Activated T-cell treated with anti-CD3 and anti-CD28 coated beads, Interleukin-2, amount 50 U/mL, for 72 hours (primary cell): ENCODE measurements around the gene ZG16. TPM values are rescaled to one million over a fixed set of nuclear protein-coding genes. Genes with fewer than 3 reads are reported as not detected.
"Not testable (repeated sequence)": the region's sequence is repeated elsewhere in the genome, so short reads cannot be mapped to it uniquely, and the experiment has no call there.

Experiments used
- ATAC-seq, 2 donors: fragments of 150-1000 bp; cut with Tn5 transposase; replicated peaks in 1 of 2; 2 replicates each; pipeline ENCODE4 v1.10.0; 2021; ENCODE audit warnings: moderate library complexity in 2 of 2, mild to moderate bottlenecking in 1 of 2
- DNase-seq, 2 donors: peaks; one replicate each; pipeline ENCODE4 v3.0.0; 2021 to 2022; ENCODE audit warnings: mixed read lengths in 1 of 2
- H3K27ac Mint-ChIP-seq: one replicate; pipeline ENCODE4 v1.8.0; 2022; ENCODE audit warnings: mild to moderate bottlenecking, moderate library complexity, mixed read lengths
- H3K27me3 Mint-ChIP-seq: one replicate; pipeline ENCODE4 v1.8.0; 2022; ENCODE audit warnings: low read depth, mixed read lengths
- H3K36me3 Mint-ChIP-seq, 2 donors: one replicate each; pipeline ENCODE4 v1.8.0; 2022; ENCODE audit warnings: mixed read lengths in 2 of 2, mild to moderate bottlenecking in 1 of 2; ENCODE audit not compliant: insufficient read depth in 2 of 2
- H3K4me1 Mint-ChIP-seq: one replicate; pipeline ENCODE4 v1.8.0; 2022; ENCODE audit warnings: low read depth, mixed read lengths
- H3K4me3 Mint-ChIP-seq, 2 donors: one replicate each; pipeline ENCODE4 v1.8.0; 2022; ENCODE audit warnings: mild to moderate bottlenecking in 2 of 2, mixed read lengths in 2 of 2, moderate library complexity in 2 of 2
- H3K9me3 Mint-ChIP-seq, 2 donors: one replicate each; pipeline ENCODE4 v1.8.0; 2022; ENCODE audit warnings: mixed read lengths in 2 of 2
- total RNA-seq, 2 donors: library from RNA; stranded (reverse); gene quantifications; one replicate each; pipeline ENCODE4 v1.2.3, GENCODE V29; 2022

The ZG16 gene
- total RNA-seq, 2 donors from 2014 or later = not detected

GRCh38 chr16:29783094-29783953 lies 5.3 kb downstream of the ZG16 start:
- peaks cover 23% of the 10 kb centered on the region for H3K4me1 Mint-ChIP-seq
- H3K36me3 Mint-ChIP-seq, H3K4me3 Mint-ChIP-seq, ATAC-seq, H3K27me3 Mint-ChIP-seq, H3K27ac Mint-ChIP-seq, DNase-seq, H3K9me3 Mint-ChIP-seq: not testable (repeated sequence)

DNA sequence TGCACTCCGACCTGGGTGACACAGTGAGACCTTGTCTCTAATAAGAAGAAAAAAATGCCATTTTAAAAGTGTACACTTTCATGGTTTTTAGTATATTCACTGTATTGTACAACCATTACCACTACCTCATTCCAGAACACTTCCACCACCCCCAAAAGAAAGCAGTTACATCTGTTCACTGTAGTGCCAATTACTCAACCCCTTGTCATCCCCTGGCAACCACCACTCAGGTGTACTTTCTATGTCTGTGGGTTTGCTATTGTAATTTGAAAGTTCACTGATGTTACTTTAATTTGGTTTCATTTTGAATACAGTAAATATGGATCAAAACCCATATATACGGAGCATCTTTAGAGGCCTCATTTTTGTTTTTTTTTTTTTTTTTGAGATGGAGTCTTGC lies 6.1 kb downstream of the ZG16 start:
- no peaks in the 10 kb centered on the region for H3K9me3 Mint-ChIP-seq
- peaks cover 23% of the 10 kb centered on the region for H3K4me1 Mint-ChIP-seq
- peak overlapping the region; percentile 45 to 67 for H3K4me3 Mint-ChIP-seq
- no peak overlapping the region for H3K27ac Mint-ChIP-seq
- ATAC-seq = peak; percentile 91 to 96
- peak; percentile 43 to 66 for DNase-seq
- H3K36me3 Mint-ChIP-seq = no peaks in the 10 kb centered on the region
- H3K27me3 Mint-ChIP-seq = no peaks in the 10 kb centered on the region

DNA sequence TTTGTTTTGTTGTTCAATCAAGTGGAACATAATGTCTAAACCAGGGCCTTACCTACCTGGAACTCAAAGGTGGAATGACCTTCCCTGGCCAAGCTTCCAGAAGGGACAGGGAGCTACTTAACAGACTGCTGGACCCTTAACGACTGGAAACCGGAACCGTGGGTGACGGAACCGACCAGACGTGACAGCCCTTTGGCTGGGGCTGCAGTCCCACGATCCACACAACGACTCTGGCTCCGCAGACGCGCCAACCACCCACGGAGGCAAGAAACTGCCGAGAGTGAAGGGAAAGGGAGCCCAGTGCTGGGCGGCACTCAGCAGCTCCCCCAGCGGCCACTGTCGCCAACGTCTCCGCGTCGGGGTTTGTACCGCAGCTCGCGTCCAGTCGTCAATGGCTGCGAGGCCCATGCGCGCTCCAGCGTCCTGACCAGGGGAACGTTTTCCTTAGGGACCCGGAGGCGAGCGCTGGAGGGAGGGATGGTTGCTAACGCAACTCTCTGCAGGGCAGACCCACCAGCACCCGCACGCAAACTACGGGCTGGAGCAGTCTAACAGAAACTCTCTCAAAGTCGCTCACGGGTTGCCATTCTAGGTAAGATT lies 6.9 kb downstream of the ZG16 start:
- Mint-ChIP-seq H3K9me3 (no peaks in the 10 kb centered on the region), H3K27me3 (no peaks in the 10 kb centered on the region), H3K4me3 (peak overlapping the region; percentile 67 to 77), H3K4me1 (peaks cover 27% of the 10 kb centered on the region), H3K36me3 (no peaks in the 10 kb centered on the region), H3K27ac (no peak overlapping the region)
- peak; percentile 68 to 81 for ATAC-seq
- DNase-seq = peak; percentile 79 to 82

GRCh38 chr16:29787155-29787554 lies 9.1 kb downstream of the ZG16 start:
- not testable (repeated sequence) for H3K9me3 Mint-ChIP-seq, H3K27me3 Mint-ChIP-seq, ATAC-seq, H3K27ac Mint-ChIP-seq, H3K36me3 Mint-ChIP-seq, H3K4me3 Mint-ChIP-seq, DNase-seq
- peaks cover 35% of the 10 kb centered on the region for H3K4me1 Mint-ChIP-seq

GRCh38 chr16:29789775-29790182 lies 11.7 kb downstream of the ZG16 start:
- no peaks in the 10 kb centered on the region for H3K9me3 Mint-ChIP-seq
- no peaks in the 10 kb centered on the region for H3K27me3 Mint-ChIP-seq
- ATAC-seq (no peak), DNase-seq (peak in 1 of 2 donors; percentile 16)
- H3K27ac Mint-ChIP-seq = peak overlapping the region; percentile 92
- peak overlapping the region; percentile 94 for H3K4me3 Mint-ChIP-seq
- peaks cover 41% of the 10 kb centered on the region for H3K4me1 Mint-ChIP-seq
- H3K36me3 Mint-ChIP-seq = peaks cover 11 to 18% of the 10 kb centered on the region in 2 donors

DNA sequence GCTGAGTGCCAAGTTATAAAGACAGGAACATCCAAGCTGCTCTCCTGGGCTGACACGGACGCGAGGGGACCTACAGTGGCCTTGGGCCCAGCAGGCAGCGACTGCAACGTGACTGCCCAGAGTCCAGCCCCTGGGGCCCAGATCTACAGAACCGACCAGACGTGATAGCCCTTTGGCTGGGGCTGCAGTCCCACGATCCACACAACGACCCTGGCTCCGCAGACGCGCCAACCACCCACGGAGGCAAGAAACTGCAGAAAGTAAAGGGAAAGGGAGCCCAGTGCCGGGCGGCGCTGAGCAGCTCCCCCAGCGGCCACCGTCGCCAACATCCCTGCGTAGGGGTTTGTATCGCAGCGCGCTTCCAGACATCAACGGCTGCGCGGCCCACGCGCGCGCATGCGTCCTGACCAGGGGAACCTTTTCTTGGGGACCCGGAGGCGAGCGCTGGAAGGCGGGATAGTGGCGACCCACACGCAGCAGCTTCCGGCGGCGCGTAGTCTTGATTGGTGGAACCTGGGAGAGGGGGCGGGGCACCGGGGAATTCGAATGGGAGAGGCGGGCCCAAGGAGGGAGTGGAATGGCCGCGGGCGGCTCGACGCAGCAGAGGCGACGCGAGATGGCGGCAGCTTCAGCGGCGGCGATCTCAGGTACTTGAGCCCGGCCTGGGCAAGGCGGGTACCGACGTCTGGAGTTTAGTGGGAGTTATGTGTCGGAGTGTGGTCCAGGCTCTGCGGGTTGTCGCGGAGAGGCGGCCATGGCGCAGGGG lies 12.3 kb downstream of the ZG16 start, which contains the start of gene KIF22:
TSS of gene KIF22 (plus strand) at position 569 of the 766 bp plus-strand sequence. CDS start at position 578, 9 bp downstream.
- peak within 1 kb of the TSS; percentile 94 for H3K4me3 Mint-ChIP-seq

GRCh38 chr16:29790949-29791844 lies 13.1 kb downstream of the ZG16 start:
- ATAC-seq (peak in 1 of 2 donors; percentile 17), DNase-seq (no peak)
- H3K36me3 Mint-ChIP-seq = peaks cover 11 to 21% of the 10 kb centered on the region in 2 donors
- peaks cover 32% of the 10 kb centered on the region for H3K4me1 Mint-ChIP-seq
- peak overlapping the region; percentile 94 for H3K4me3 Mint-ChIP-seq
- H3K9me3 Mint-ChIP-seq = no peaks in the 10 kb centered on the region
- H3K27me3 Mint-ChIP-seq = no peaks in the 10 kb centered on the region
- H3K27ac Mint-ChIP-seq = peak overlapping the region; percentile 92

More for the DNA sequence above, 12.3 kb downstream of the ZG16 start, which contains the start of gene KIF22:
- Mint-ChIP-seq H3K36me3 (peaks cover 11 to 18% of the 10 kb centered on the region in 2 donors), H3K4me1 (peaks cover 35% of the 10 kb centered on the region), H3K27me3 (no peaks in the 10 kb centered on the region), H3K27ac (peak within 1 kb of the TSS; percentile 92), H3K9me3 (no peaks in the 10 kb centered on the region)
- peak; percentile 100 for DNase-seq
- peak; percentile 95 to 96 for ATAC-seq

- DNase-seq (no peak), ATAC-seq (no peak)
- Mint-ChIP-seq H3K27ac (peak overlapping the region; percentile 92), H3K4me3 (peak overlapping the region; percentile 94), H3K4me1 (peaks cover 32% of the 10 kb centered on the region), H3K27me3 (no peaks in the 10 kb centered on the region), H3K36me3 (peaks cover 11 to 29% of the 10 kb centered on the region in 2 donors), H3K9me3 (no peaks in the 10 kb centered on the region)
Measured at GRCh38 chr16:29791845-29792807, 14.1 kb downstream of the ZG16 start.

DNA sequence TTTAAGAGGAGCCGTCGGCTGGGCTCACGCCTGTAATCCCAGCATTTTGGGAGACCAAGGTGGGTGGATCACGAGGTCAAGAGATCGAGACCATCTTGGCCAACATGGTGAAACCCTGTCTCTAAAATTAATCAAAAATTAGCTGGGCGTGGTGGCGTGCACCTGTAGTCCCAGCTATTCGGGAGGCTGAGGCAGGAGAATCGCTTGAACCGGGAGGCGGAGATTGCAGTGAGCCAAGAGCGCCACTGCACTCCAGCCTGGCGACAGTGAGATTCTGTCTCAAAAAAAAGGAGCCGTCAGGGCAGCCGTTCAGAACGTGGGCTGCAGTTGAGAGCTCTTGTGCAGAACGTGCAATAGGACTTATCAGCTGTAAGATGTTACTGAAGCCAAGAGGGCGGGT lies 15.1 kb downstream of the ZG16 start:
- peak overlapping the region; percentile 94 for H3K4me3 Mint-ChIP-seq
- DNase-seq, H3K27me3 Mint-ChIP-seq, H3K27ac Mint-ChIP-seq, ATAC-seq, H3K9me3 Mint-ChIP-seq: not testable (repeated sequence)
- H3K4me1 Mint-ChIP-seq = peaks cover 32% of the 10 kb centered on the region
- H3K36me3 Mint-ChIP-seq = peaks cover 11 to 32% of the 10 kb centered on the region in 2 donors

DNA sequence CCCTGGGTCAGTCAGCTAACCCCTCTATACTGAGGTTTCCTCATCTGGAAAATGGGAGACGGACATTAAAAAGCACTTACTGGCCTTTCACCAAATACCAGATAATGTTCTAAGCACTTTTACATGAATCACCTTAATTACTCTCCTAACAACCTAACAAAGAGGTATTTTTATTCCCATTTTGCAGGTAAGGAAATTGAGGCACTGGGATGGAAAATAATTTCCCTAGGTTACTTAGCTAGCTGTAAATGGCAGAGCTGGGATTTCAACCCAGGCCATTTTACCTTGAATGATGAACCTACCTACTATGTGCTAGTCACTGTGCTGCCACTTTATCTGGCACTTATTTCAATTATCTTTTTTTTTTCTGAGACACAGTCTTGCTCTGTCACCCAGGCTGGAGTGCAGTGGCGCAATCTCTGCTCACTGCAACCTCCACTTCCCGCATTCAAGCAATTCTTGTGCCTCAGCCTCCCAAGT lies 16.2 kb downstream of the ZG16 start:
- Mint-ChIP-seq H3K27ac (no peak overlapping the region), H3K4me3 (no peak overlapping the region), H3K9me3 (no peaks in the 10 kb centered on the region), H3K36me3 (peaks cover 11 to 39% of the 10 kb centered on the region in 2 donors), H3K27me3 (no peaks in the 10 kb centered on the region), H3K4me1 (peaks cover 32% of the 10 kb centered on the region)
- DNase-seq (no peak), ATAC-seq (no peak)

DNA sequence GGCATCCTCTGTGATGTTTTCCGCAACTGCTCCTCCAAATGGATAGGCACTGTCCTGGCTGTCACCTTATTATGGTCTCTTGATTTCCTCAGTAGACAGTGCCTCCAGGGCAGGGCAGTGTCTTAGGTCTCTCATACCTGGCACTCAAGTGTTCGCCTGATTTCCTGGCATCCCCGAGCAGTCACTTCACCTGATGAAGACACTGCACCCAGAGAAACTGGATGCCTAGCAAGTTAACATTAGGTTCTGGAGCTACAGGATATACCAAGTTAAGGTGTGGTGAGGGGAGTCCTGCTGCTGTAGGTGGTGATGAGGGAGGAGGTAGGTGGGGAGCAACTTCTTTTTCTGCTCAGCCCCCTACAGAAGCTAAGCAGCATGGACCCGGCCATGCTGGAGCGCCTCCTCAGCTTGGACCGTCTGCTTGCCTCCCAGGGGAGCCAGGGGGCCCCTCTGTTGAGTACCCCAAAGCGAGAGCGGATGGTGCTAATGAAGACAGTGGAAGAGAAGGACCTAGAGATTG lies 24.4 kb downstream of the ZG16 start:
- peak overlapping the region; percentile 75 for H3K27ac Mint-ChIP-seq
- peak overlapping the region in 1 of 2 donors; percentile 36 for H3K4me3 Mint-ChIP-seq
- no peak for ATAC-seq
- peaks cover 21% of the 10 kb centered on the region for H3K4me1 Mint-ChIP-seq
- H3K27me3 Mint-ChIP-seq = no peaks in the 10 kb centered on the region
- peaks cover 6 to 28% of the 10 kb centered on the region in 2 donors for H3K36me3 Mint-ChIP-seq
- no peaks in the 10 kb centered on the region for H3K9me3 Mint-ChIP-seq
- DNase-seq = no peak
